Measurements from ENCODE around the gene SELENOM.
"Not testable (repeated sequence)": the region's sequence is repeated elsewhere in the genome, so short reads cannot be mapped to it uniquely, and the experiment has no call there.

The SELENOM gene

DNA sequence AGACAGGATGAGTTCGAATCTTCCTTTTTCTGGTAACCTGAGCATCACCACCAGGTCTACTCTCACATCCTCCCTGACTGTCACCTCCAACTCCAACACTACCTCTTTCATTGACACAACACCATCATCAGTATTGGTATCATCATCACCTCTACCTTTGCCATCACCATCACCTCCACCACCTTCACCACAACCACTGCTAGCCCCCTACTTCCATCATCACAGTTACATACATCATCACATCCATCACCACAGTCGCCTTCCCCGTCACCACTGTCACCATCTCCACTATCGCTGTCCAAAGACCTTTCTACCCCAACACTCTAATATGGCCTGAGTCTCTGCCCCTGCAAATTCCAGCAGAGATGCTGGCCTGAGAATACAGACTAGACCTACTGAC lies 14.0 kb upstream of the SELENOM start:
- Histone ChIP-seq H3K27me3 (ENCODE audit: low read depth, low read length) (no peaks in the 10 kb centered on the region), H3K9me3 (ENCODE audit: control insufficient read depth in 1 of 2, low read length in 2 of 2) (no peaks in the 10 kb centered on the region), H3K36me3 (ENCODE audit: control insufficient read depth in 1 of 2, insufficient read depth in 2 of 2, low read length in 2 of 2) (no peaks in the 10 kb centered on the region), H3K4me3 (ENCODE audit: low read depth in 1 of 2, low read length in 2 of 2) (no peak overlapping the region), H3K27ac (ENCODE audit: low read length) (no peak overlapping the region), H3K4me1 (ENCODE audit: control insufficient read depth in 1 of 2, insufficient read depth in 2 of 2, low read length in 2 of 2) (peaks cover 0 to 13% of the 10 kb centered on the region in 2 donors)

DNA sequence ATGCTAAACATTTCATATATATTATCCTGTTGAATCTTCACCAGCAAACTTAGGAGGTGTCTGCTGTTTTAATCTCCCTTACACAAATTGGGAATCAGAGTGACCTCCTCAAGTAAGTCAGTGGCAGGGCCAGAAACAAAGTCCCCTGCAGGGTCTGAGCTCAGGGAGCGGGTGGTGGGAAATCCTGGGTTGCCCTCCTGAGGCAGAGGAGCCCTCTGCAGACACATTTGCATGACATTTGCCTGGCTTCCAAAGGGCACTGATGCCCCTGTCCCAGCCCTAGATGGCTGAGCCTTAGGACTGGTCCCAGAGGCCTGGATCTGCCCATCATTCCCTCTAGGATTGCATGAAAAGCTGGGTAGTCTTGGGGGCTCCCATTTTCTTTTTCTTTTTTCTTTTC lies 13.3 kb upstream of the SELENOM start:
- Histone ChIP-seq H3K4me1 (ENCODE audit: control insufficient read depth in 1 of 2, insufficient read depth in 2 of 2, low read length in 2 of 2) (peaks cover 0 to 13% of the 10 kb centered on the region in 2 donors), H3K9me3 (ENCODE audit: control insufficient read depth in 1 of 2, low read length in 2 of 2) (no peaks in the 10 kb centered on the region), H3K4me3 (ENCODE audit: low read depth in 1 of 2, low read length in 2 of 2) (no peak overlapping the region), H3K27me3 (ENCODE audit: low read depth, low read length) (no peaks in the 10 kb centered on the region), H3K27ac (ENCODE audit: low read length) (no peak overlapping the region), H3K36me3 (ENCODE audit: control insufficient read depth in 1 of 2, insufficient read depth in 2 of 2, low read length in 2 of 2) (no peaks in the 10 kb centered on the region)

DNA sequence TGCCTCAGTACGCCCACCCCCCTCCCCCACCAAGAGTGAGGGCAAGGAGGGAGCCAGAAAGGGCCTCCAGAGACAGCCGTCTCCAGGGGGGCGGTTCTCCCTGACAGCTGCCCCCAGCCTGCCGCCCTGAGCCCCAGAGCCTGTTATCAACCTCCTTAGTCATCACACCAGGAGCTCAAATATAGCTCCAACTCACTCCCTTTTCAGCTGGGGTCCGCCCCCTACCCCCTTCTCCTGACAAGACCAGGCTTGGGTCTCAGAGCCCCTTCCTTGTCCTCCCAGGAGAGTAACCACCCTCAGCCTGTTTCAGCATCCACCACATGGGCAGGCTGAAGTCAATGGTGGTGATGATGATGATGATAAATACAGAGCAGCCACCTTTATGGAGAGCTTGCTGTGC lies 12.9 kb upstream of the SELENOM start:
- H3K4me1 ChIP-seq (ENCODE audit: control insufficient read depth in 1 of 2, insufficient read depth in 2 of 2, low read length in 2 of 2), result peaks cover 0 to 13% of the 10 kb centered on the region in 2 donors
- H3K36me3 ChIP-seq (ENCODE audit: control insufficient read depth in 1 of 2, insufficient read depth in 2 of 2, low read length in 2 of 2), result no peaks in the 10 kb centered on the region
- H3K27ac ChIP-seq (ENCODE audit: low read length), result no peak overlapping the region
- H3K27me3 ChIP-seq (ENCODE audit: low read depth, low read length), result no peaks in the 10 kb centered on the region
- H3K9me3 ChIP-seq (ENCODE audit: control insufficient read depth in 1 of 2, low read length in 2 of 2), result no peaks in the 10 kb centered on the region
- no peak overlapping the region for H3K4me3 ChIP-seq (ENCODE audit: low read depth in 1 of 2, low read length in 2 of 2)

DNA sequence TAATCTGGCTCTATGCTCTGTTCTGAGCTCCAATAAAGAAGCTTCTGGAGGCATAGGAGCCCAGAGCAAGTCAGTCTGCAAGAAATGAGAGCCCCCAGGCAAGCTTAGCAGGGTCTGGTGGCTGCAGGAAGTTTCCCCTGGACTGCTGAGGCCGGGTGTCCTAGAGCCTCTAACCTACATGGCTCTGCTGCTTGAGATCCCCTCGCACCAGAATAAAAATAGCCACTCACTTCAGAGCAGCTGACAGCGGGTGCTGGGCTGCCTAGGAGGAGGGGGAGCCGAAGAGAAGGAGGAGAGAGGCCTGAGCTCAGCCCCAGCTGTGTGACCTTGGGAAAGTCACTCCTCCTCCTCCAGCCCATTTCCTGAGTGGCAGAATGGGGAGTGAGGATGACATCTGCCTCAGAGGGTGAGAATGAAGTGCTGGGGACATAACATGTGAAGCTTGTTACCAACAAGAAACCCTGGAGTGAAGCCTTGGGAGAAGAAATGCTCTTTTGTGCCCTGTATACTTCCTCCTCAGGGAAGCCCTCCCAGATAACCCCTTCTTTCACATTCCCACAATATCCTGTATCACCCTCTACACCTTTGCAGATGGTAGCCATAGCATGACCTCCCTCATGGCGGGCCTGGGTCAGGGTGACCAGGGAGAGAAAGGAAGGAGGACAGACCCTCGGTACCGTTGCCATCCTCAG lies 11.8 kb upstream of the SELENOM start:
- Histone ChIP-seq H3K36me3 (ENCODE audit: control insufficient read depth in 1 of 2, insufficient read depth in 2 of 2, low read length in 2 of 2) (no peaks in the 10 kb centered on the region), H3K9me3 (ENCODE audit: control insufficient read depth in 1 of 2, low read length in 2 of 2) (no peaks in the 10 kb centered on the region), H3K27ac (ENCODE audit: low read length) (no peak overlapping the region), H3K4me3 (ENCODE audit: low read depth in 1 of 2, low read length in 2 of 2) (no peak overlapping the region), H3K27me3 (ENCODE audit: low read depth, low read length) (no peaks in the 10 kb centered on the region), H3K4me1 (ENCODE audit: control insufficient read depth in 1 of 2, insufficient read depth in 2 of 2, low read length in 2 of 2) (peaks cover 0 to 13% of the 10 kb centered on the region in 2 donors)

DNA sequence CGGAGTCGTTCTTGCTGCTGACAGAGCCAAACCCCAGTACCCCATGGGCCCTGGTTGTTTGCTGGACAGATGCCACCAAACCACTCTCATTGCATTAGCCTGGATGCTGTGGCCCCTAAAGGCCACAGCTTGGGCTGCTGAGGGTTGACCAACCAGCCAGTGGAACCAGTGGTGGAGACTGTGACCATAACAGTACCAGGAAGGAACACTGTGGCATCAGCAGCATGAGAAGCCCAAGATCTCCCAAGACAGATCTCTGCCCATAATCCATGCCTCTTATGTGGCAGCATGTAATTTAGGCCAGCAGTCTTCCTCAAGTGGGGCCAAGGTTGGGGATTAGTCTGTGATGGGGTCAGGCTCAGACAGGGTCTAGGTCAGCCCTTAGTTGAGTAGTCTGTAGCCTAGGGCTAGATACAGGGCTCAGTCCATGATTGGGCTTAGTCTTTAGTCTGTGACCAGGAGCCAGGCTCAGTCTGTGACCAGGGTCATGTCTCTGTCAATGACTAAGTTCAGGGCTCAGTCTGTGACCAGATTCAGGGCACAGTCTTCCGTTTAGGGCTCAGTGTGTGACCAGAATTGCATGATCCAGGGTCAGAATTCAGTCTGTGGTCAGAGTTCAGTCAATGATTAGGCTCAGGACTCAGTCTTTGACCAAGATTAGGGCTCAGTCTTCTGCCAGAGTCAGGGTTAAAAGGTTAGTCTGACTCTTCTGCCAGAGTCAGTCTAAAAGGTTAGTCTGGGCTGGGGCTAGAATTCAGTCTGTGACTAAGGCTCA lies 10.9 kb upstream of the SELENOM start:
- H3K36me3 ChIP-seq (ENCODE audit: control insufficient read depth in 1 of 2, insufficient read depth in 2 of 2, low read length in 2 of 2), result no peaks in the 10 kb centered on the region
- H3K27ac ChIP-seq (ENCODE audit: low read length), result no peak overlapping the region
- H3K9me3 ChIP-seq (ENCODE audit: control insufficient read depth in 1 of 2, low read length in 2 of 2), result no peaks in the 10 kb centered on the region
- no peaks in the 10 kb centered on the region for H3K27me3 ChIP-seq (ENCODE audit: low read depth, low read length)
- H3K4me3 ChIP-seq (ENCODE audit: low read depth in 1 of 2, low read length in 2 of 2), result no peak overlapping the region
- peaks cover 0 to 11% of the 10 kb centered on the region in 2 donors for H3K4me1 ChIP-seq (ENCODE audit: control insufficient read depth in 1 of 2, insufficient read depth in 2 of 2, low read length in 2 of 2)

DNA sequence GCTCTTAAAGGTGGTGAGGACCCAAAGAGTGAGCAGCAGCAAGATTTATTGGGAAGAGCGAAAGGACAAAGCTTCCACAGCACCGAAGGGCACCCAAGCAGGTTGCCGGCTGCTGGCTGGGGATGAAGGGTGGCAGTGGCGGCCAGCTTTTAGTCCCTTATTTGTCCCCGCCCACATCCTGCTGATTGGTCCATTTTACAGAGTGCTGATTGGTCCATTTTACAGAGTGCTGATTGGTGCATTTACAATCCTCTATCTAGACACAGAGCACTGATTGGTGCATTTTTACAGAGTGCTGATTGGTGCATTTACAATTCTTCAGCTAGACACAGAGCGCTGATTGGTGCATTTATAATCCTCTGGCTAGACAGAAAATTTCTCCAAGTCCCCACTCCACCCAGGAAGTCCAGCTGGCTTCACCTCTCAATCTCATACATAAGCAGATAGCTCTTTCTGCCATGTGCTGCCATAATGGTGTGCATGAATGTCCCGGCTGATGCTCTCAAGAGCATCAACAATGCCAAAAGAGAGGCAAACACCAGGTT lies 5.3 kb upstream of the SELENOM start:
- H3K4me3 ChIP-seq (ENCODE audit: low read depth in 1 of 2, low read length in 2 of 2); H3K36me3 ChIP-seq (ENCODE audit: control insufficient read depth in 1 of 2, insufficient read depth in 2 of 2, low read length in 2 of 2); H3K9me3 ChIP-seq (ENCODE audit: control insufficient read depth in 1 of 2, low read length in 2 of 2); H3K27me3 ChIP-seq (ENCODE audit: low read depth, low read length); H3K27ac ChIP-seq (ENCODE audit: low read length); H3K4me1 ChIP-seq (ENCODE audit: control insufficient read depth in 1 of 2, insufficient read depth in 2 of 2, low read length in 2 of 2): not testable (repeated sequence)

DNA sequence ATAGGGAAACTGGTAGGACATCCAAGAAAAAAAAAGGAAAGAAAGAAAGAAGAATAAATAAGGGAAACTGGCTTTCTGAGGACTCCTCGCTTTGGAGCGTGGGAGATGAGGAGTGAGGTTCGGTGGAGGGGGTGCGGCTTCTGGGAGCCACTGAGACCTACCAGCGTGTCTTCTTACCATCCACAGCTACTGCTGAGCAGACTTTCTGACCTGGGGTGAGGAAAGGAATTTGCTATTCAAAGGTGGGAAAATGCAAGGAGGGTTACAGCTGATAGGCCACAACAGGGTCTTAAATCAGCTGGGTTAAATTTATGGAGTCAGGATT lies 488 bp upstream of the SELENOM start:
- H3K4me3 ChIP-seq (ENCODE audit: low read depth in 1 of 2, low read length in 2 of 2), result peak overlapping the region; percentile 65 to 82
- peaks cover 13 to 33% of the 10 kb centered on the region in 2 donors for H3K4me1 ChIP-seq (ENCODE audit: control insufficient read depth in 1 of 2, insufficient read depth in 2 of 2, low read length in 2 of 2)
- H3K36me3 ChIP-seq (ENCODE audit: control insufficient read depth in 1 of 2, insufficient read depth in 2 of 2, low read length in 2 of 2), result peaks cover 3 to 14% of the 10 kb centered on the region in 2 donors
- no peaks in the 10 kb centered on the region for H3K27me3 ChIP-seq (ENCODE audit: low read depth, low read length)
- no peak overlapping the region for H3K27ac ChIP-seq (ENCODE audit: low read length)
- no peaks in the 10 kb centered on the region for H3K9me3 ChIP-seq (ENCODE audit: control insufficient read depth in 1 of 2, low read length in 2 of 2)

DNA sequence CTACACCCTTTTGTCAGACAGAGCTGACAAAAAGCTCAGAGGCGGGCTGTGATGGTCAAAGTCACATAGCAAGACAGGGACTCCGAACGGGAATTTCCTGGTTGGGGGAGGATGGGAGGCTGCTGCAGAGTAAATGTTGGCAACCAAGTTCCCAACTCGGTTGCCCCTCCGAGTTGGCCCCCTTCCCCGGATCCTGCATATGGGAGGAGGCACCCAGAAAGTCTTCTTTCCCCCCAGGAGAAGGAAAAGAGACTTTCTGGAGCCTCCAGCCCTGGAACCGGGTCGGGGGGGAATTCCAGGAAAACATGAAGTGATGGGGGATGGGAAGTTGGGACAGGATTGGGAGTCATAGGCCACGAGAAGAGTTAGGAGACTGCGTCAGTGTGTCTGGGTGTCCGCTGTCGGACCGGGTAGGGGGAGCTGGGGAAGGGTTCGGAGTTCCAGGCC lies 614 bp downstream of the SELENOM start:
- Histone ChIP-seq H3K9me3 (ENCODE audit: control insufficient read depth in 1 of 2, low read length in 2 of 2) (no peaks in the 10 kb centered on the region), H3K4me3 (ENCODE audit: low read depth in 1 of 2, low read length in 2 of 2) (peak overlapping the region; percentile 78 to 82), H3K36me3 (ENCODE audit: control insufficient read depth in 1 of 2, insufficient read depth in 2 of 2, low read length in 2 of 2) (peaks cover 5 to 14% of the 10 kb centered on the region in 2 donors), H3K27ac (ENCODE audit: low read length) (peak overlapping the region; percentile 95), H3K4me1 (ENCODE audit: control insufficient read depth in 1 of 2, insufficient read depth in 2 of 2, low read length in 2 of 2) (peaks cover 16 to 40% of the 10 kb centered on the region in 2 donors), H3K27me3 (ENCODE audit: low read depth, low read length) (no peaks in the 10 kb centered on the region)

DNA sequence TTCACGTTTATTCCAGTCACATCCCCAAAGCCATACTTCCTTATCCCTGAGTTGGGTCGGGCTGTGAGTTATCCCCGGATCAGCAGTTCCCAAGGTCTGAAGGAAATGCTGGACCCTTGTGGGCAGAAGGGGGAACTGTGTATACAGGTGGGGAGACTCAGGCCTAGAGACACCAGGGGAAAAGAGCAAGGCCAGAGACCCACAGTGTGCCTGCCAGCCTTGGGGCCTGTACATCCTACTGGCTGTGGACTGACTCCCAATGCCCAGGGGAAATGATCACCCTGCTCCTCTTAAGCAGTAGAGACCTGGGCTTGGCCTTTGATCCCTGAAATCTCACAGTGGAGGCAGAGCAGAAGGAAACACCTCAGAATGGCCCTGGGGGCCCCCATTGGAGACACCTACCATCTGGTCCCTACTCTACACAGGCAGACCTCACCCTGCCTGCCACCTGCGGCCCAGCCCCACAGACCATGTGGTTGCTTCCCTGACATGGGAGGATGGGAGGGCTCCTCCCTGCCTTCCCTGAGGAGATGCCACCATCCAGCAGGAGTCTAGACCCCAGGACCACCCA lies 1.3 kb downstream of the SELENOM start:
- Histone ChIP-seq H3K27me3 (ENCODE audit: low read depth, low read length) (no peaks in the 10 kb centered on the region), H3K27ac (ENCODE audit: low read length) (peak overlapping the region; percentile 95), H3K36me3 (ENCODE audit: control insufficient read depth in 1 of 2, insufficient read depth in 2 of 2, low read length in 2 of 2) (peaks cover 7 to 17% of the 10 kb centered on the region in 2 donors), H3K4me3 (ENCODE audit: low read depth in 1 of 2, low read length in 2 of 2) (peak overlapping the region; percentile 78 to 82), H3K9me3 (ENCODE audit: control insufficient read depth in 1 of 2, low read length in 2 of 2) (no peaks in the 10 kb centered on the region), H3K4me1 (ENCODE audit: control insufficient read depth in 1 of 2, insufficient read depth in 2 of 2, low read length in 2 of 2) (peaks cover 16 to 46% of the 10 kb centered on the region in 2 donors)

DNA sequence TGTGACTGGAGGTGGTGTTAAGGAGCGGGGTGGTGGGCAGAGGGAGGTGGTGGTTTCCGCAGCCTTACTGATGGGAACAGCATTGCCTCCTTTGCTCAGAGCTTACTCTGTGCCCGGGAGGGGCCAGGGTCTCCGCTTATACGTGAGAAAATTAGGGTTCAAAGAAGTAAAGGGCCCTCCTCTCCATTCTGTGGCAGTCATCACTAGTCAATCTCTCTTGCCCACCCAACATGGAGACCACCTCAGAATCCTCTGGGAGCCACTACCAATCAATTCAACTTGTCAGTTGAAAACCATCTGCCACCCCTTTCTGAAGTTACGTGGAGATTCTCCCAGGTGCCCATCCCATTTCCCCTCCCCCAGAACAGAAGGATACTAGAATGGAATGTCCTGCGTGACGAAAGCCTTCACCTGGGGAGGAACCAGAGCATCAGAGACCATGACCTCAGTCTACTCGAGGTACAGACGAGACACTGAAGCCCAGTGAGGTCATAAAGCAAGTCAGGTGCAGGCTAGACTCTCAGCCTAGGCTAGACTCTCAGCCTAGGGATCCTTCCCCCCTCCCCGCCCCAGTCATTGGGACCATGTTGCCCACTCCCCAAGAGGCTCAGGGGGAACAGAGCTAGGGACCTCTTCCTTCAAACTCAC lies 2.0 kb downstream of the SELENOM start:
- no peaks in the 10 kb centered on the region for H3K9me3 ChIP-seq (ENCODE audit: control insufficient read depth in 1 of 2, low read length in 2 of 2)
- peak overlapping the region; percentile 95 for H3K27ac ChIP-seq (ENCODE audit: low read length)
- peaks cover 16 to 52% of the 10 kb centered on the region in 2 donors for H3K4me1 ChIP-seq (ENCODE audit: control insufficient read depth in 1 of 2, insufficient read depth in 2 of 2, low read length in 2 of 2)
- peaks cover 11 to 22% of the 10 kb centered on the region in 2 donors for H3K36me3 ChIP-seq (ENCODE audit: control insufficient read depth in 1 of 2, insufficient read depth in 2 of 2, low read length in 2 of 2)
- no peaks in the 10 kb centered on the region for H3K27me3 ChIP-seq (ENCODE audit: low read depth, low read length)
- H3K4me3 ChIP-seq (ENCODE audit: low read depth in 1 of 2, low read length in 2 of 2), result peak overlapping the region; percentile 78 to 82

DNA sequence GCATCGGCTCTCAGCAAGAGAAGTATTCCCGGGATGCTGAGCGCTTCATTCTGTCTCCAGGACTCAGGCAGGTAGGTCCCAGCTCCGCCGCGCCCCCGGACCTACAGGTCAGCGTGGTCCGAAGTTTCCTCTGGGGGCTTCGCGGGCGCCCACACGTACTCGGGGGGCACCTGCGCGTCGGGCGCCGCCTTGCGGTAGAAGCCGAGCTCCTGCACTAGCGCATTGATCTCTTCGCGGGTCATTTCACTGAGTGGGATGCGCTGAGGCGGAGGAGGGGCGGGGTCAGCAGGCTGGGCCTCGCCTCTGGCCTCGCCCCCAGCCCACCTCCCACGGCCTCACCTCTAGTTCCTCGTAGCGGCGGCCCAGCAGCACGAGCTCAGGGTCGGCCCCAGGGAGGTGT lies 2.5 kb downstream of the SELENOM start:
- Histone ChIP-seq H3K27ac (ENCODE audit: low read length) (peak overlapping the region; percentile 95), H3K4me3 (ENCODE audit: low read depth in 1 of 2, low read length in 2 of 2) (peak overlapping the region in 1 of 2 donors; percentile 82), H3K9me3 (ENCODE audit: control insufficient read depth in 1 of 2, low read length in 2 of 2) (no peaks in the 10 kb centered on the region), H3K27me3 (ENCODE audit: low read depth, low read length) (no peaks in the 10 kb centered on the region), H3K36me3 (ENCODE audit: control insufficient read depth in 1 of 2, insufficient read depth in 2 of 2, low read length in 2 of 2) (peaks cover 16 to 28% of the 10 kb centered on the region in 2 donors), H3K4me1 (ENCODE audit: control insufficient read depth in 1 of 2, insufficient read depth in 2 of 2, low read length in 2 of 2) (peaks cover 16 to 57% of the 10 kb centered on the region in 2 donors)
